ENCODE results near the gene PPP2R5A. TPM values are rescaled to one million over a fixed set of nuclear protein-coding genes. Genes with fewer than 3 reads are reported as not detected.

Gene PPP2R5A
- total and polyA plus RNA-seq, 11 donors, result 44.7 to 108 (median 63.5) TPM

DNA sequence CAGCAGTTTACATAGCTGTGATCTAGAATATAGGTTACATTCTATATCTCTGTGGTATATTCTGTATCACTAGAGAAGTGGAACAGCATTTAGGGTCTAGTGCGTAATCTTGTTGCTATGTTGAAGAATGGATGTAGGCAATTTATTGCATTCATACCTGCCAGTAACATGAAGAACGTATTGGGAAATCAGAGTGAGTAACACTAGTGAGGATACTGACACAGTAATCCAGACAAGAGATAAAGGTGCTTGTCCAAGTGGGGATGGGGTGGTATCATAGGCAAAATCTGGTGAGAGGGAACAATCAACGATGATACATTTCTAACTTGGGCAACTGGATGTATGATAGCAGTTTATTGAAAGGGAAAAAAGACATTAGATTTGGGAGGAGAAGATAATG is 9.8 kb downstream of the PPP2R5A start:
- no peak overlapping the region for H3K27ac ChIP-seq
- DNase-seq, result no peak
- ATAC-seq, result no peak
- no peaks in the 10 kb centered on the region for H3K9me3 ChIP-seq
- WGBS, 4 donors, result 74 to 78% (median 77%) methylated on average over 3 of the region's 3 CpGs
- TF ChIP-seq CTCF (IDR thresholded peaks at IDR 0.05) (no peak), POLR2A (IDR thresholded peaks at IDR 0.05) (no peak)
- intact Hi-C loops (cut with DNase I), result loop anchor here in 9 of 10 donors (5.0 to 10.0 kb wide), 7 partner anchors 32 to 223 kb away; no protein-coding TSS in a partner anchor
- no peaks in the 10 kb centered on the region for H3K27me3 ChIP-seq
- H3K4me3 ChIP-seq, result no peak overlapping the region
- H3K4me1 ChIP-seq, result peaks cover 7 to 75% (median 57%) of the 10 kb centered on the region in 12 donors
- no peaks in the 10 kb centered on the region for H3K36me3 ChIP-seq

GRCh38 chr1:212295579-212295978 is 10.4 kb downstream of the PPP2R5A start:
- no peak for ATAC-seq

DNA sequence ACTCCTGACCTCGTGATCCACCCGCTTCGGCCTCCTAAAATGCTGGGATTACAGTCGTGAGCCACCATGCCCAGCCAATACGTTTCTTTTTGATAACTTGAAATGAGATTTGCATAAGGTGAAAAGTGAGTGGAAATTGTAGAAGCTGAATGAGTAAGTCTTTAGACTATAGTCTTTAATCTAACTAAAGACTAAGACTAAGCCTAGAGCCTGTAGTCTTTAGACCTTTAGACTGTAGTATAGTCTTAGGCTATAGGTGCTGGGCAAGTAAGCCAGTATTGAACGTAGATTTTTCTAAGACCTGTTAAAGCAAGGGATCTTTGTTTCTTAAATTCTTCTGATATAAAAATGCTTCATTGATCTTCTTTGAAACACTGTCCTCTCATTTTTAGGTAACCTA is 12.1 kb downstream of the PPP2R5A start:
- ATAC-seq (no peak), DNase-seq (no peak)
- H3K27ac ChIP-seq, result peak overlapping the region in 1 of 12 donors; percentile 23
- intact Hi-C loops (cut with DNase I), result loop anchor here in 4 of 10 donors (10.0 kb wide), 2 partner anchors 67 to 157 kb away; no protein-coding TSS in a partner anchor
- H3K9me3 ChIP-seq, result no peaks in the 10 kb centered on the region
- no peaks in the 10 kb centered on the region for H3K36me3 ChIP-seq
- TF ChIP-seq POLR2A (IDR thresholded peaks at IDR 0.05) (no peak), CTCF (IDR thresholded peaks at IDR 0.05) (no peak)
- WGBS, 4 donors, result 81 to 85% (median 83%) methylated on average over 6 of the region's 6 CpGs
- no peaks in the 10 kb centered on the region for H3K27me3 ChIP-seq
- no peak overlapping the region for H3K4me3 ChIP-seq
- peaks cover 5 to 67% (median 54%) of the 10 kb centered on the region in 12 donors for H3K4me1 ChIP-seq

More at GRCh38 chr1:212295579-212295978, 10.4 kb downstream of the PPP2R5A start:
- H3K4me3 ChIP-seq, result no peak overlapping the region
- no peak overlapping the region for H3K27ac ChIP-seq
- H3K4me1 ChIP-seq, result peaks cover 6 to 74% (median 56%) of the 10 kb centered on the region in 12 donors
- H3K9me3 ChIP-seq, result no peaks in the 10 kb centered on the region
- intact Hi-C loops (cut with DNase I), result loop anchor here in 4 of 10 donors (10.0 kb wide), 2 partner anchors 69 to 159 kb away; no protein-coding TSS in a partner anchor
- no peaks in the 10 kb centered on the region for H3K36me3 ChIP-seq
- H3K27me3 ChIP-seq, result no peaks in the 10 kb centered on the region
- TF ChIP-seq CTCF (IDR thresholded peaks at IDR 0.05) (no peak), POLR2A (IDR thresholded peaks at IDR 0.05) (no peak)
- WGBS, 4 donors, result 72 to 82% (median 78%) methylated on average over 2 of the region's 2 CpGs
- no peak for DNase-seq

GRCh38 chr1:212301580-212301979 is 16.4 kb downstream of the PPP2R5A start:
- Histone ChIP-seq H3K27ac (peak overlapping the region in 8 of 12 donors; percentile 2 to 55 (median 32)), H3K4me3 (no peak overlapping the region), H3K4me1 (peaks cover 0 to 42% (median 29%) of the 10 kb centered on the region in 12 donors), H3K27me3 (no peaks in the 10 kb centered on the region), H3K36me3 (no peaks in the 10 kb centered on the region), H3K9me3 (peaks cover 0 to 4% (median 0%) of the 10 kb centered on the region in 12 donors)
- no peak for DNase-seq
- intact Hi-C loops (cut with DNase I), result no loop called here
- 15 to 22% (median 19%) methylated on average over 1 of the region's 1 CpG for WGBS, 4 donors
- no peak for TF ChIP-seq CTCF (IDR thresholded peaks at IDR 0.05)
- ATAC-seq, result peak in 3 of 4 donors; percentile 63 to 87 (median 78)

Data from heart left ventricle (tissue), 16 donors.